Measurements from ENCODE around the gene EPC2.
"Not testable (repeated sequence)": the region's sequence is repeated elsewhere in the genome, so short reads cannot be mapped to it uniquely, and the experiment has no call there.

The EPC2 gene

DNA sequence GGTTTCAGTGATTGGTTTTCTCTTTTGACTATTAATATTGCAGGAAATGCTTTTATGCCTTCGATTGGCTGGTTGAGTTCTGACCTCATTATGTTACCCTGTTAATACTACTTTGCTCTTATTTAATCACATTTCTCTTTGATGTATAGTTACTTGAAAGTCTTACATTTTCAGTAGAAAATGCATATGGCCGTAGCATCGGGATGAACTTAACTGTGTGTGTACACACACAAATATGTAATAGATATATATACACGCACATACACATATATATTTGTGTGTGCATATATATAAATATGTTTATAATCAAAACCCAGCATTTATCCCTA, 1.6 kb downstream of the EPC2 start:
- H3K4me1 Mint-ChIP-seq (ENCODE audit: low read depth in 2 of 2): peaks cover 36 to 43% of the 10 kb centered on the region in 2 donors
- H3K9me3 Mint-ChIP-seq: no peaks in the 10 kb centered on the region
- ATAC-seq (replicated peaks): no peak
- DNase-seq: no peak
- H3K36me3 Mint-ChIP-seq (ENCODE audit: insufficient read depth): peaks cover 32% of the 10 kb centered on the region
- H3K4me3 Mint-ChIP-seq: peak overlapping the region; percentile 90
- H3K27ac Mint-ChIP-seq: peak overlapping the region; percentile 91 to 97
- no peaks in the 10 kb centered on the region for H3K27me3 Mint-ChIP-seq

GRCh38 chr2:148647711-148648110, 3.2 kb downstream of the EPC2 start:
- DNase-seq; H3K27ac Mint-ChIP-seq; H3K9me3 Mint-ChIP-seq; H3K27me3 Mint-ChIP-seq; ATAC-seq (replicated peaks): not testable (repeated sequence)
- H3K4me3 Mint-ChIP-seq: peak overlapping the region; percentile 16 to 40
- peaks cover 32% of the 10 kb centered on the region for H3K36me3 Mint-ChIP-seq (ENCODE audit: insufficient read depth)
- H3K4me1 Mint-ChIP-seq (ENCODE audit: low read depth in 2 of 2): peaks cover 48 to 59% of the 10 kb centered on the region in 2 donors

DNA sequence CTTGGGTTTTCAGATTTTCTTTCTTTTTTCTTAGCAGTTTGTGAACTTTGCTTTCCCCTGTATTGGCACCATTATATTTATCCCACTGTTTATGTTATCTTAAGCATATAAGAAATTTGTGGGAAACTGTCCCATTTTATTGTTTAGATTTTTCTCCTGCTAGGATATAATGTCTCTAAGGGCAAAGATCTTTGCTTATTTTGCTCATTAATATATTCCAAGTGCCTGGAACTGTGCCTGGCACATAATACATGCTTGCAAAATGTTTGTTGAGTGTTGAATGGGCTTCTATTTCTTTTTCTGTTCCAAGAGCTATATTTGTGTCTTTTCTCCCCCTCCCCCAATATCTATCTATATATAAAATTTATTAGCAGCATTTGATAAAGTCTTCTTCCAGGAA, 5.4 kb downstream of the EPC2 start:
- no peak for DNase-seq
- peaks cover 19% of the 10 kb centered on the region for H3K36me3 Mint-ChIP-seq (ENCODE audit: insufficient read depth)
- no peaks in the 10 kb centered on the region for H3K27me3 Mint-ChIP-seq
- no peaks in the 10 kb centered on the region for H3K9me3 Mint-ChIP-seq
- H3K4me1 Mint-ChIP-seq (ENCODE audit: low read depth in 2 of 2): peaks cover 53 to 72% of the 10 kb centered on the region in 2 donors
- H3K4me3 Mint-ChIP-seq: no peak overlapping the region
- no peak for ATAC-seq (replicated peaks)
- H3K27ac Mint-ChIP-seq: no peak overlapping the region

- Mint-ChIP-seq H3K4me1 (ENCODE audit: low read depth in 2 of 2) (peaks cover 49 to 76% of the 10 kb centered on the region in 2 donors), H3K9me3 (no peaks in the 10 kb centered on the region), H3K4me3 (no peak overlapping the region), H3K27ac (peak overlapping the region in 1 of 2 donors; percentile 3), H3K36me3 (ENCODE audit: insufficient read depth) (peaks cover 9% of the 10 kb centered on the region), H3K27me3 (no peaks in the 10 kb centered on the region)
- DNase-seq (no peak), ATAC-seq (replicated peaks) (no peak)
Observed at GRCh38 chr2:148650881-148651280, 6.3 kb downstream of the EPC2 start.

DNA sequence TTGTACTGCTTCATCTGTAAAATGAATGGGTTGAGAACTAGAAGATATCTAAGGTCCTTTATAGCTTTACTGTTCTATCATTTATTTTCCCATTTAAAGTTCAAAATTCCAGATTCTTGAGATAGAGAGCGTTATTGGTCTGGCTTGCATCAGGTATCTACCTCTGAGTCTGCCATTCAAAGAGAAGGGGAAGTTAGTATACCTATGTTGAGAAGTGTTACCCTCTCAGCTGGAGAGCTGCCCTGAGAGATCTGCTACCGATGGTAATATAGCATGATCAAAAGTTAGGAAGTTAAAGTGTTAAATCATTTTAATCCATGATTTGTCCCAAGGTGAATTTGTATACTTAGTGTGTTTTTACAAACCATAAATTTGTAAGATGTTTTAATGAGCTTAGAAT, 7.4 kb downstream of the EPC2 start:
- Mint-ChIP-seq H3K9me3 (no peaks in the 10 kb centered on the region), H3K36me3 (ENCODE audit: insufficient read depth) (peaks cover 7% of the 10 kb centered on the region), H3K4me1 (ENCODE audit: low read depth in 2 of 2) (peaks cover 54 to 79% of the 10 kb centered on the region in 2 donors), H3K27me3 (no peaks in the 10 kb centered on the region), H3K4me3 (peak overlapping the region; percentile 17 to 69), H3K27ac (no peak overlapping the region)
- ATAC-seq (replicated peaks) (no peak), DNase-seq (no peak)

- Mint-ChIP-seq H3K4me1 (ENCODE audit: low read depth in 2 of 2) (peaks cover 60 to 88% of the 10 kb centered on the region in 2 donors), H3K9me3 (no peaks in the 10 kb centered on the region), H3K27ac (peak overlapping the region in 1 of 2 donors; percentile 18), H3K36me3 (ENCODE audit: insufficient read depth) (no peaks in the 10 kb centered on the region), H3K4me3 (peak overlapping the region; percentile 17 to 69), H3K27me3 (no peaks in the 10 kb centered on the region)
- no peak for DNase-seq
- ATAC-seq (replicated peaks): no peak
Observed at GRCh38 chr2:148653437-148653836, 8.9 kb downstream of the EPC2 start.

DNA sequence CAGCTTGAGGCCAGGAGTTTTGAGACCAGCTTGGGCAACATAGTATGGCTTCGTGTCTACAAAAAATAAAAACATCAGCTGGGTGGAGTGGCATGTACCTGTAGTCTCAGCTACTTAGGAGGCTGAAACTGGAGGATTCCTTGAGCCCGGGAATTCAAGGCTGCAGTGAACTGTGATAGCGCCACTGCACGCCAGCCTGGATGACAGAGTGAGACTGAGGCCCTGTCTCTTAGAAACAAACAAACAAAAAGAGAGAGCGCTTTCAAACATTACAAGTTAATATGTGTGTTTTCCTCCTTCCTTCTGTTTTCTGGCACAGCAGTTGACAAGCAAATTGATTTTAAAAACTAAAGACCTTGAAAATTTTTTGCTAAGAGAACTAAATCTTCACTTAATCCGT, 9.9 kb downstream of the EPC2 start:
- DNase-seq (no peak), ATAC-seq (replicated peaks) (no peak)
- Mint-ChIP-seq H3K9me3 (no peaks in the 10 kb centered on the region), H3K36me3 (ENCODE audit: insufficient read depth) (no peaks in the 10 kb centered on the region), H3K27ac (peak overlapping the region; percentile 32 to 39), H3K27me3 (no peaks in the 10 kb centered on the region), H3K4me3 (no peak overlapping the region), H3K4me1 (ENCODE audit: low read depth in 2 of 2) (peaks cover 59 to 88% of the 10 kb centered on the region in 2 donors)

- ATAC-seq (replicated peaks) (no peak), DNase-seq (no peak)
- Mint-ChIP-seq H3K27ac (peak overlapping the region; percentile 4 to 36), H3K4me1 (ENCODE audit: low read depth in 2 of 2) (peaks cover 56 to 89% of the 10 kb centered on the region in 2 donors), H3K36me3 (ENCODE audit: insufficient read depth) (peaks cover 3% of the 10 kb centered on the region), H3K27me3 (no peaks in the 10 kb centered on the region), H3K9me3 (no peaks in the 10 kb centered on the region), H3K4me3 (no peak overlapping the region)
Observed at GRCh38 chr2:148656516-148656915, 12.0 kb downstream of the EPC2 start.

GRCh38 chr2:148658807-148659722, 14.5 kb downstream of the EPC2 start:
- Mint-ChIP-seq H3K27ac (peak overlapping the region; percentile 61 to 71), H3K4me1 (ENCODE audit: low read depth in 2 of 2) (peaks cover 36 to 65% of the 10 kb centered on the region in 2 donors), H3K36me3 (ENCODE audit: insufficient read depth) (peaks cover 6% of the 10 kb centered on the region), H3K4me3 (peak overlapping the region; percentile 52 to 58), H3K27me3 (no peaks in the 10 kb centered on the region), H3K9me3 (no peaks in the 10 kb centered on the region)
- ATAC-seq (replicated peaks): peak; percentile 95
- DNase-seq: no peak

DNA sequence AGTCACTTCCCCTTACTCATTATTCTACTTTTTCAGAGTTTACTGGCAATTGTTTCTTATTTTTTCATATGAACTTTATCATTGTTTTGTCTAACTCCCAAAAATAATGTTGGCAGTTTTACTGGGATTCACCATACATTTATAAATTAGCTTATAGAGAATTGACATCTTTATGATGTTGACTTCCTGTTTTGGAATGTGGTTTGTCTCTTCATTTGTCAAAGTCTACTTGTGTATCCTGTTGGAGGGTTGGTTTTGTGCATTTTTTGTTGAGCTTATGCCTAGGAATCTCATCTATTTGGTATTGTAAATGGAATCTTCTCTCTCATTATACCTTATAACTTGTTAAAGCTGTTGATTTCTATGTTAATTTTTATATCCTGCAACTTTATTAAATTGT, 16.4 kb downstream of the EPC2 start:
- Mint-ChIP-seq H3K27me3 (no peaks in the 10 kb centered on the region), H3K4me3 (peak overlapping the region; percentile 3 to 37), H3K4me1 (ENCODE audit: low read depth in 2 of 2) (peaks cover 35 to 54% of the 10 kb centered on the region in 2 donors), H3K27ac (no peak overlapping the region), H3K9me3 (no peaks in the 10 kb centered on the region), H3K36me3 (ENCODE audit: insufficient read depth) (peaks cover 6% of the 10 kb centered on the region)
- no peak for ATAC-seq (replicated peaks)
- no peak for DNase-seq

DNA sequence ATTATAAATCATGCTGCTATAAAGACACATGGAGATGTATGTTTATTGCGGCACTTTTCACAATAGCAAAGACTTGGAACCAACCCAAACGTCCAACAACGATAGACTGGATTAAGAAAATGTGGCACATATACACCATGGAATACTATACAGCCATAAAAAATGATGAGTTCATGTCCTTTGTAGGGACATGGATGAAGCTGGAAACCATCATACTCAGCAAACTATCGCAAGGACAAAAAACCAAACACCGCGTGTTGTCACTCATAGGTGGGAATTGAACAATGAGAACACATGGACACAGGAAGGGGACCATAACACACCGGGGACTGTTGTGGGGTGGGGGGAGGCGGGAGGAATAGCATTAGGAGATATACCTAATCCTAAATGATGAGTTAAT, 17.8 kb downstream of the EPC2 start:
- H3K4me3 Mint-ChIP-seq; H3K36me3 Mint-ChIP-seq (ENCODE audit: insufficient read depth); H3K9me3 Mint-ChIP-seq; ATAC-seq (replicated peaks); H3K27ac Mint-ChIP-seq; H3K27me3 Mint-ChIP-seq; DNase-seq: not testable (repeated sequence)
- peaks cover 34 to 51% of the 10 kb centered on the region in 2 donors for H3K4me1 Mint-ChIP-seq (ENCODE audit: low read depth in 2 of 2)

- DNase-seq: no peak
- peaks cover 33 to 53% of the 10 kb centered on the region in 2 donors for H3K4me1 Mint-ChIP-seq (ENCODE audit: low read depth in 2 of 2)
- no peak overlapping the region for H3K4me3 Mint-ChIP-seq
- H3K27me3 Mint-ChIP-seq: no peaks in the 10 kb centered on the region
- no peaks in the 10 kb centered on the region for H3K9me3 Mint-ChIP-seq
- ATAC-seq (replicated peaks): no peak
- H3K27ac Mint-ChIP-seq: no peak overlapping the region
- H3K36me3 Mint-ChIP-seq (ENCODE audit: insufficient read depth): peaks cover 14% of the 10 kb centered on the region
Observed at GRCh38 chr2:148664229-148664628, 19.7 kb downstream of the EPC2 start.

GRCh38 chr2:148666555-148666954, 22.0 kb downstream of the EPC2 start:
- ATAC-seq (replicated peaks) (no peak), DNase-seq (no peak)
- Mint-ChIP-seq H3K27me3 (no peaks in the 10 kb centered on the region), H3K36me3 (ENCODE audit: insufficient read depth) (peaks cover 13% of the 10 kb centered on the region), H3K4me3 (no peak overlapping the region), H3K9me3 (no peaks in the 10 kb centered on the region), H3K4me1 (ENCODE audit: low read depth in 2 of 2) (peaks cover 28 to 49% of the 10 kb centered on the region in 2 donors), H3K27ac (peak overlapping the region in 1 of 2 donors; percentile 69)

All from effector memory CD8-positive, alpha-beta T cell (primary cell).